Smooth muscle cell of the umbilical artery (primary cell): Measurements from ENCODE around the gene HPS1. TPM values are rescaled to one million over a fixed set of nuclear protein-coding genes. Genes with fewer than 3 reads are reported as not detected.

ENCODE experiments used
- total RNA-seq: library from RNA; depleted of rRNA; stranded (reverse); fragments of >200 nt; gene quantifications from 2 replicates; pipeline ENCODE4 v1.2.3, GENCODE V29; 2014

The HPS1 gene
- 20.5 and 29.3 TPM in 2 replicates for total RNA-seq

DNA sequence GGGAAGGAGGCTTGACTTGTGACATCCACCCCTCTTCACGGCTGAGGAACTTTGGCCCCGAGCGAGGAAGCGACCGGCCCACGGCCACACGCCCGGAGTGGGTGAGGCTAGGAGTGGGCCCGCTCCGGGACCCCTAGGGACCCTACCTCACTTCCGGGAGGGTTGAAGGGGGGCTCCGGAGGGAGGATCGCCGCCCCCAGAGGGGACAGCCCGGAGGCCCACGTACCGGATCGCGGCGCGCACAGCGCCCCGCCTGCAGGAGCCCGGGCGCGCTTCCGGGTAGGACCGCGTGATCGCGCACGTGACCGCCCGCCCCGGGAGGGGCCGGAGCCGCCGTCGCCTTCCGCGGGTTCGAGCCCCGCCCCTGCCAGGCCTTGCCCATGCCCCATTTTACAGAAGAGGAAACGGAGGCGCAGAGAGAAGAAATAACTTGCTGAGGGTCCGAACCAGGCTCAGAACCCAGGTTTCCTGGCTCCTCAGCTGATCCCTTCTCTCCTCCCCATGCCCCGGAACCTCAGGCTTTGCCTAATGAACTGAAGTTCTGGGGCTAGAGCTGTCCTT is at the start of gene HPS1:
Gene HPS1, minus strand, starts transcription at position 275 of the 561 bp plus-strand sequence. CDS start 3,695 bp downstream, outside the sequence.

GRCh38 chr10:98414932-98415730 is 31.6 kb downstream of the HPS1 start, which contains the start of gene PYROXD2:
TSS of gene PYROXD2 (minus strand) at chr10:98415182. CDS start at chr10:98415135, 47 bp downstream.

Other genes starting within 250 kb of the HPS1 start
- gene LOXL4, start 178.7 kb downstream of the HPS1 start, total RNA-seq = 113 and 240 TPM in 2 replicates
- gene PYROXD2, start 31.8 kb downstream of the HPS1 start, total RNA-seq = 12.5 and 20.1 TPM in 2 replicates